HL-60/S4 (cell line): ENCODE results near the gene LYPD4.
"Not testable (repeated sequence)": the region's sequence is repeated elsewhere in the genome, so short reads cannot be mapped to it uniquely, and the experiment has no call there.

ENCODE experiments used
- in situ Hi-C: fragments of 300-500 bp; cut with MboI; formaldehyde crosslinking; loops from 2 replicates; pipeline ENCODE4 v1.14.3; 2022; ENCODE audit warnings: low sequenced_read_pairs

The LYPD4 gene

GRCh38 chr19:41804336-41804735 is 40.1 kb downstream of the LYPD4 start:
- in situ Hi-C loops: no loop called here

GRCh38 chr19:41802770-41803169 is 41.7 kb downstream of the LYPD4 start:
- in situ Hi-C loops: no loop called here

GRCh38 chr19:41801792-41802211 is 42.7 kb downstream of the LYPD4 start:
- in situ Hi-C loops: no loop called here

GRCh38 chr19:41801031-41801430 is 43.5 kb downstream of the LYPD4 start:
- in situ Hi-C loops: no loop called here

GRCh38 chr19:41799444-41800000 is 45.0 kb downstream of the LYPD4 start:
- in situ Hi-C loops: no loop called here

- in situ Hi-C loops: no loop called here
These were observed 47.6 kb downstream of the LYPD4 start for GRCh38 chr19:41796901-41797300.

- in situ Hi-C loops: no loop called here
These were observed 48.1 kb downstream of the LYPD4 start, which contains the start of gene CEACAM3 for GRCh38 chr19:41796362-41796761. CEACAM3 (plus strand) TSS chr19:41796587; CDS start chr19:41796678, 91 bp downstream.

GRCh38 chr19:41795031-41795461 is 49.4 kb downstream of the LYPD4 start:
- in situ Hi-C loops: no loop called here

- in situ Hi-C loops: no loop called here
These were observed 51.1 kb downstream of the LYPD4 start for GRCh38 chr19:41793414-41793727.

- in situ Hi-C loops: no loop called here
These were observed 51.7 kb downstream of the LYPD4 start for GRCh38 chr19:41792513-41793413.

- in situ Hi-C loops: not testable (repeated sequence)
These were observed 55.4 kb downstream of the LYPD4 start for GRCh38 chr19:41789053-41789452.

GRCh38 chr19:41788518-41788917 is 56.0 kb downstream of the LYPD4 start:
- in situ Hi-C loops: not testable (repeated sequence)
